K562 (cell line): ENCODE results near the gene DCUN1D2. TPM values are rescaled to one million over a fixed set of nuclear protein-coding genes. Genes with fewer than 3 reads are reported as not detected.

Experiments used
- ATAC-seq: fragments of 200-7000 bp; cut with Tn5 transposase; 3 replicates; pipeline ENCODE4 v1.9.1; 2020; ENCODE audit warnings: moderate library complexity
- BruUV-seq: library from RNA; stranded (reverse); fragments of 400-500 nt; replicated peaks from 2 replicates; lab custom pipeline; 2021; lab: Mats Ljungman, UMichigan
- CTCF ChIA-PET: fragments of 300-600 bp; formaldehyde crosslinking; extraction: SDS; loops from one replicate; lab custom pipeline; 2021; ENCODE audit warnings: low intra/inter-chr PET ratio; lab: Yijun Ruan, JAX
- POLR2A ChIA-PET: fragments of 300-600, 350-650 bp; sonication (Branson Sonifier 250); formaldehyde crosslinking; extraction: SDS; loops from one replicate; lab custom pipeline; 2021; ENCODE audit warnings: antibody characterized with exemption, inconsistent platforms; lab: Yijun Ruan, JAX
- DNase-seq, 4 experiments: peaks; one replicate each; pipeline versions ENCODE4 v3.0.0 to v3.0.0-alpha.2; 2011 to 2018; ENCODE audit warnings: low spot score in 3 of 4, mixed read lengths in 3 of 4; ENCODE audit errors: extremely low read depth in 1 of 4
- FAIRE-seq: peaks from 2 replicates; lab custom pipeline; 2011; peaks lifted over from hg19 to GRCh38; lab: Jason Lieb, UNC
- H2AFZ ChIP-seq: 2 replicates; pipeline ENCODE4 v1.6.0; 2011; ENCODE audit warnings: low read depth, low read length, control low read depth, inconsistent platforms
- H3K27ac ChIP-seq: fragments of 200-600 bp; 3 replicates; pipeline ENCODE4 v1.8.0; 2011; ENCODE audit warnings: low read depth, mild to moderate bottlenecking, control low read depth, inconsistent platforms, low read length, moderate library complexity, mixed read lengths; ENCODE audit errors: extremely low read depth
- H3K27me3 ChIP-seq, 2 experiments: fragments of 300-600 bp in 1 of 2; 2 replicates in 1 of 2; 3 replicates in 1 of 2; pipeline versions ENCODE4 v1.6.0 to v1.8.0; 2011; ENCODE audit warnings: inconsistent platforms in 2 of 2, low read length in 2 of 2, mild to moderate bottlenecking in 1 of 2, mixed read lengths in 1 of 2, moderate library complexity in 1 of 2; ENCODE audit not compliant: control insufficient read depth in 2 of 2, insufficient read depth in 2 of 2
- H3K36me3 ChIP-seq: fragments of 300-600 bp; 3 replicates; pipeline ENCODE4 v1.8.0; 2011; ENCODE audit warnings: mild to moderate bottlenecking, low read length, inconsistent platforms; ENCODE audit not compliant: control insufficient read depth, insufficient read depth
- H3K4me1 ChIP-seq, 2 experiments: fragments of 200-600 bp in 1 of 2; replicated peaks in 1 of 2; 2 replicates in 1 of 2; 3 replicates in 1 of 2; pipeline versions ENCODE4 v1.5.1 to v1.8.0; 2011; ENCODE audit warnings: inconsistent platforms in 2 of 2, low read length in 2 of 2, mild to moderate bottlenecking in 1 of 2, mixed read lengths in 1 of 2, moderate library complexity in 1 of 2; ENCODE audit not compliant: control insufficient read depth in 2 of 2, insufficient read depth in 2 of 2
- H3K4me2 ChIP-seq: 2 replicates; pipeline ENCODE4 v1.6.1; 2011; ENCODE audit warnings: low read length, control low read depth, inconsistent platforms, mixed read lengths; ENCODE audit not compliant: insufficient read depth
- H3K4me3 ChIP-seq: fragments of 200-600 bp; sonication (generic), shearing (Covaris generic); 2 replicates; pipeline ENCODE4 v1.5.1; 2016; ENCODE audit warnings: control low read depth, inconsistent platforms
- H3K79me2 ChIP-seq: fragments of 200-600 bp; 3 replicates; pipeline ENCODE4 v1.8.0; 2011; ENCODE audit warnings: low read length, inconsistent platforms; ENCODE audit not compliant: control insufficient read depth, insufficient read depth
- H3K9ac ChIP-seq, 2 experiments: 2 replicates each; pipeline versions ENCODE4 v1.6.0 to v1.6.1; 2011; ENCODE audit warnings: low read depth in 2 of 2, low read length in 2 of 2, control low read depth in 1 of 2, inconsistent platforms in 1 of 2, mild to moderate bottlenecking in 1 of 2, mixed read lengths in 1 of 2; ENCODE audit not compliant: insufficient read depth in 1 of 2
- H3K9me1 ChIP-seq: one replicate; pipeline ENCODE4 v1.6.0; 2011; ENCODE audit warnings: inconsistent platforms, mild to moderate bottlenecking, low read length, moderate library complexity; ENCODE audit not compliant: control insufficient read depth, insufficient read depth
- H3K9me3 ChIP-seq: replicated peaks from 2 replicates; pipeline ENCODE4 v1.5.1; 2011; ENCODE audit warnings: low read depth, low read length, inconsistent platforms; ENCODE audit not compliant: control insufficient read depth, insufficient read depth
- H4K20me1 ChIP-seq: replicated peaks from 2 replicates; pipeline ENCODE4 v1.6.1; 2011; ENCODE audit warnings: low read length, inconsistent platforms, mixed read lengths; ENCODE audit not compliant: control insufficient read depth, insufficient read depth
- CHD1 ChIP-seq: fragments of 200-600 bp; sonication (generic); IDR thresholded peaks from one replicate; pipeline ENCODE4 v1.6.1; 2012; ENCODE audit warnings: mild to moderate bottlenecking, moderate library complexity, low read length, inconsistent platforms
- COPS2 ChIP-seq: fragments of 450-650 bp; conservative IDR thresholded peaks from 2 replicates; pipeline ENCODE4 v1.6.1; 2016; ENCODE audit warnings: mild to moderate bottlenecking, moderate library complexity
- ELF2 ChIP-seq: fragments of 250-450 bp; sonication (Bioruptor Pico); IDR thresholded peaks from 2 replicates; pipeline ENCODE4 v1.5.0; 2021; ENCODE audit warnings: mild to moderate bottlenecking
- FOXK2 ChIP-seq, 2 experiments: fragments of 450-650 bp; IDR thresholded peaks in 1 of 2; conservative IDR thresholded peaks in 1 of 2; 2 replicates each; pipeline ENCODE4 v1.6.1; 2016; ENCODE audit warnings: low read depth in 2 of 2, mild to moderate bottlenecking in 1 of 2
- HNRNPH1 ChIP-seq: fragments of 200-400 bp; formaldehyde crosslinking; optimal IDR thresholded peaks from 2 replicates; pipeline ENCODE3; 2017; ENCODE audit warnings: low read depth, mild to moderate bottlenecking, low read length, moderate library complexity
- KDM1A ChIP-seq, 2 experiments: fragments of 450-650 bp; IDR thresholded peaks; 2 replicates each; pipeline ENCODE4 v1.6.1; 2016; ENCODE audit warnings: mild to moderate bottlenecking in 2 of 2
- MCM2 ChIP-seq: fragments of 450-650 bp; IDR thresholded peaks from 2 replicates; pipeline ENCODE4 v1.6.1; 2017; ENCODE audit warnings: low read depth, mild to moderate bottlenecking
- RBBP5 ChIP-seq: fragments of 200-600 bp; sonication (generic); IDR thresholded peaks from 2 replicates; pipeline ENCODE4 v1.6.1; 2012; ENCODE audit warnings: borderline replicate concordance, mild to moderate bottlenecking, low read length, control low read depth, inconsistent platforms; ENCODE audit not compliant: insufficient read depth, poor library complexity, severe bottlenecking
- WGBS: fragments of 100-300 bp; shearing (Covaris generic); methylation state at CpG from one replicate; pipeline ENCODE4 v1.1.6; 2016; ENCODE audit warnings: low coverage, mixed read lengths; ENCODE audit not compliant: insufficient coverage; ENCODE audit errors: missing lambda C conversion rate; 5-methylcytosine and 5-hydroxymethylcytosine counted together
- in situ Hi-C: fragments of 300-500 bp; cut with MboI; formaldehyde crosslinking; loops from 4 replicates; pipeline ENCODE4 v1.15.0; 2018; ENCODE audit warnings: inconsistent platforms, mixed read lengths
- intact Hi-C: fragments of 100-400 bp; cut with micrococcal nuclease; formaldehyde crosslinking; loops from 2 replicates; pipeline ENCODE4 v1.14.2; 2022
- polyA plus RNA-seq, 8 experiments: library from polyadenylated mRNA; depleted of rRNA in 4 of 8; stranded (reverse) in 5 of 8; unstranded in 3 of 8; fragments of >200 nt; fragmentation: Nextera tagmentation in 2 of 8; fragmentation: Illumina TruSeq in 1 of 8; extraction: Ambion mirVana in 2 of 8; extraction: Trizol in 1 of 8; gene quantifications; 2 replicates each; pipeline versions ENCODE4 v1.2.1 to v1.2.3, GENCODE V29; 2011 to 2014; ENCODE audit warnings: inconsistent platforms in 1 of 8, missing spikeins in 1 of 8
- total RNA-seq, 7 experiments: library from RNA; depleted of rRNA in 6 of 7; stranded (reverse); fragments of >200 nt in 6 of 7; fragmentation: Illumina TruSeq in 2 of 7; extraction: Trizol in 2 of 7; gene quantifications; 2 replicates each; pipeline versions ENCODE4 v1.2.1 to v1.2.3, GENCODE V29; 2011 to 2021; ENCODE audit warnings: low replicate concordance in 1 of 7
- TF ChIP-seq, protein P1 (sequence below): fragments of 450-650 bp; conservative IDR thresholded peaks from 2 replicates; pipeline ENCODE4 v1.6.1; 2016; ENCODE audit warnings: missing genetic modification characterization, low read depth, mild to moderate bottlenecking, control low read depth, missing compliant biosample characterization
- TF ChIP-seq, protein P2 (sequence below): sonication (generic); formaldehyde crosslinking; IDR thresholded peaks from 2 replicates; pipeline ENCODE4 v1.8.0; 2022; ENCODE audit warnings: missing genetic modification reagents, mild to moderate bottlenecking, borderline replicate concordance
- TF ChIP-seq, protein P3 (sequence below): fragments of 450-650 bp; formaldehyde crosslinking; IDR thresholded peaks from 2 replicates; pipeline ENCODE4 v1.4.0; 2020; ENCODE audit warnings: mild to moderate bottlenecking, moderate library complexity
- TF ChIP-seq, protein P4 (sequence below): fragments of 250-450 bp; sonication (Bioruptor Pico); IDR thresholded peaks from 2 replicates; pipeline ENCODE4 v1.5.0; 2020; ENCODE audit warnings: mild to moderate bottlenecking, borderline replicate concordance

DCUN1D2 gene
- total and polyA plus RNA-seq, 9 of the 15 experiments (the other 6 are each of a cell fraction or from before 2014, with no cell fraction given), result 2.1 to 16.8 (median 11.1) TPM

DNA sequence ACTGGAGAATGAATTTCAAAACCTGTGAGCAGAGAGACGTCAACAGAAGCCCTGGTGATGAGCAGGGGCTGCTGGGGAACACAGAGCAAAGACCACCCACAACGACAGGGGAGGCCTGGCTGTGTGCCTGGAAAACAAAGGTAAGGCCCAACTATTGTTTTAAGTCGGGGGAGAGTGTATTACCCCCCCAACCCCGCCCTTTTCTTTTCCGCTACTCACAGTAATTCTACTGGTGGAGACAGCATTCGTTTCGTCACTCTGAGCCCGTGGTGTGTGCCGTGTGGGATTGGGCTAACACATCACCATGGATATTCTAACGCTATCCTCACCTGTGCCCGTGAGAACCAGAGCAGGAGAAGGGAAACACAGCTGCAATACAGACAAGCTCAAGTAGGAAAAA is 18.7 kb downstream of the DCUN1D2 start:
- intact Hi-C loops (no loop called here), in situ Hi-C loops (no loop called here)
- ATAC-seq (no peak), FAIRE-seq (no peak), DNase-seq (no peak)
- H3K4me3 ChIP-seq, result no peak overlapping the region
- no peaks in the 10 kb centered on the region; the same call in 2 of the 3 replicates for H3K79me2 ChIP-seq
- no peaks in the 10 kb centered on the region for H3K9me1 ChIP-seq
- no peak overlapping the region for H3K27ac ChIP-seq
- H3K9me3 ChIP-seq, result no peaks in the 10 kb centered on the region
- no peak overlapping the region for H3K9ac ChIP-seq
- H3K4me2 ChIP-seq, result no peak overlapping the region
- H3K27me3 ChIP-seq, result no peaks in the 10 kb centered on the region
- H2AFZ ChIP-seq, result no peak overlapping the region
- 80% methylated on average over 2 of the region's 11 CpGs for WGBS
- ChIA-PET POLR2A (no interaction called here), CTCF (no interaction called here)
- no peaks in the 10 kb centered on the region for H3K4me1 ChIP-seq
- peaks cover 49% of the 10 kb centered on the region for H3K36me3 ChIP-seq
- no TSS peak for BruUV-seq
- no peaks in the 10 kb centered on the region for H4K20me1 ChIP-seq
- TF ChIP-seq, protein P1, sequence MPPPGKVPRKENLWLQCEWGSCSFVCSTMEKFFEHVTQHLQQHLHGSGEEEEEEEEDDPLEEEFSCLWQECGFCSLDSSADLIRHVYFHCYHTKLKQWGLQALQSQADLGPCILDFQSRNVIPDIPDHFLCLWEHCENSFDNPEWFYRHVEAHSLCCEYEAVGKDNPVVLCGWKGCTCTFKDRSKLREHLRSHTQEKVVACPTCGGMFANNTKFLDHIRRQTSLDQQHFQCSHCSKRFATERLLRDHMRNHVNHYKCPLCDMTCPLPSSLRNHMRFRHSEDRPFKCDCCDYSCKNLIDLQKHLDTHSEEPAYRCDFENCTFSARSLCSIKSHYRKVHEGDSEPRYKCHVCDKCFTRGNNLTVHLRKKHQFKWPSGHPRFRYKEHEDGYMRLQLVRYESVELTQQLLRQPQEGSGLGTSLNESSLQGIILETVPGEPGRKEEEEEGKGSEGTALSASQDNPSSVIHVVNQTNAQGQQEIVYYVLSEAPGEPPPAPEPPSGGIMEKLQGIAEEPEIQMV (tag), result no peak
- TF ChIP-seq, protein P2, sequence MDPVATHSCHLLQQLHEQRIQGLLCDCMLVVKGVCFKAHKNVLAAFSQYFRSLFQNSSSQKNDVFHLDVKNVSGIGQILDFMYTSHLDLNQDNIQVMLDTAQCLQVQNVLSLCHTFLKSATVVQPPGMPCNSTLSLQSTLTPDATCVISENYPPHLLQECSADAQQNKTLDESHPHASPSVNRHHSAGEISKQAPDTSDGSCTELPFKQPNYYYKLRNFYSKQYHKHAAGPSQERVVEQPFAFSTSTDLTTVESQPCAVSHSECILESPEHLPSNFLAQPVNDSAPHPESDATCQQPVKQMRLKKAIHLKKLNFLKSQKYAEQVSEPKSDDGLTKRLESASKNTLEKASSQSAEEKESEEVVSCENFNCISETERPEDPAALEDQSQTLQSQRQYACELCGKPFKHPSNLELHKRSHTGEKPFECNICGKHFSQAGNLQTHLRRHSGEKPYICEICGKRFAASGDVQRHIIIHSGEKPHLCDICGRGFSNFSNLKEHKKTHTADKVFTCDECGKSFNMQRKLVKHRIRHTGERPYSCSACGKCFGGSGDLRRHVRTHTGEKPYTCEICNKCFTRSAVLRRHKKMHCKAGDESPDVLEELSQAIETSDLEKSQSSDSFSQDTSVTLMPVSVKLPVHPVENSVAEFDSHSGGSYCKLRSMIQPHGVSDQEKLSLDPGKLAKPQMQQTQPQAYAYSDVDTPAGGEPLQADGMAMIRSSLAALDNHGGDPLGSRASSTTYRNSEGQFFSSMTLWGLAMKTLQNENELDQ (CRISPR knock-in tag), result no peak
- TF ChIP-seq, protein P3, sequence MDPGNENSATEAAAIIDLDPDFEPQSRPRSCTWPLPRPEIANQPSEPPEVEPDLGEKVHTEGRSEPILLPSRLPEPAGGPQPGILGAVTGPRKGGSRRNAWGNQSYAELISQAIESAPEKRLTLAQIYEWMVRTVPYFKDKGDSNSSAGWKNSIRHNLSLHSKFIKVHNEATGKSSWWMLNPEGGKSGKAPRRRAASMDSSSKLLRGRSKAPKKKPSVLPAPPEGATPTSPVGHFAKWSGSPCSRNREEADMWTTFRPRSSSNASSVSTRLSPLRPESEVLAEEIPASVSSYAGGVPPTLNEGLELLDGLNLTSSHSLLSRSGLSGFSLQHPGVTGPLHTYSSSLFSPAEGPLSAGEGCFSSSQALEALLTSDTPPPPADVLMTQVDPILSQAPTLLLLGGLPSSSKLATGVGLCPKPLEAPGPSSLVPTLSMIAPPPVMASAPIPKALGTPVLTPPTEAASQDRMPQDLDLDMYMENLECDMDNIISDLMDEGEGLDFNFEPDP (CRISPR knock-in tag), result no peak
- TF ChIP-seq MCM2, result no peak
- no peak for TF ChIP-seq KDM1A (IDR thresholded peaks at IDR 0.05)
- no peak for TF ChIP-seq COPS2
- no peak for TF ChIP-seq ELF2
- TF ChIP-seq RBBP5, result no peak
- no peak for TF ChIP-seq HNRNPH1
- TF ChIP-seq, protein P4, sequence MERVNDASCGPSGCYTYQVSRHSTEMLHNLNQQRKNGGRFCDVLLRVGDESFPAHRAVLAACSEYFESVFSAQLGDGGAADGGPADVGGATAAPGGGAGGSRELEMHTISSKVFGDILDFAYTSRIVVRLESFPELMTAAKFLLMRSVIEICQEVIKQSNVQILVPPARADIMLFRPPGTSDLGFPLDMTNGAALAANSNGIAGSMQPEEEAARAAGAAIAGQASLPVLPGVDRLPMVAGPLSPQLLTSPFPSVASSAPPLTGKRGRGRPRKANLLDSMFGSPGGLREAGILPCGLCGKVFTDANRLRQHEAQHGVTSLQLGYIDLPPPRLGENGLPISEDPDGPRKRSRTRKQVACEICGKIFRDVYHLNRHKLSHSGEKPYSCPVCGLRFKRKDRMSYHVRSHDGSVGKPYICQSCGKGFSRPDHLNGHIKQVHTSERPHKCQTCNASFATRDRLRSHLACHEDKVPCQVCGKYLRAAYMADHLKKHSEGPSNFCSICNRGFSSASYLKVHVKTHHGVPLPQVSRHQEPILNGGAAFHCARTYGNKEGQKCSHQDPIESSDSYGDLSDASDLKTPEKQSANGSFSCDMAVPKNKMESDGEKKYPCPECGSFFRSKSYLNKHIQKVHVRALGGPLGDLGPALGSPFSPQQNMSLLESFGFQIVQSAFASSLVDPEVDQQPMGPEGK, result no peak
- TF ChIP-seq FOXK2 (conservative IDR thresholded peaks at IDR 0.05 in 1 of 2, IDR thresholded peaks at IDR 0.05 in 1 of 2; ENCODE audit: low read depth in 2 of 2), result no peak
- no peak for TF ChIP-seq CHD1
